ENCODE results near the gene CPNE5. TPM values are rescaled to one million over a fixed set of nuclear protein-coding genes. Genes with fewer than 3 reads are reported as not detected.

CPNE5 gene
- total RNA-seq, 2 experiments from 2014 or later: 0.69 to 1.2 TPM

DNA sequence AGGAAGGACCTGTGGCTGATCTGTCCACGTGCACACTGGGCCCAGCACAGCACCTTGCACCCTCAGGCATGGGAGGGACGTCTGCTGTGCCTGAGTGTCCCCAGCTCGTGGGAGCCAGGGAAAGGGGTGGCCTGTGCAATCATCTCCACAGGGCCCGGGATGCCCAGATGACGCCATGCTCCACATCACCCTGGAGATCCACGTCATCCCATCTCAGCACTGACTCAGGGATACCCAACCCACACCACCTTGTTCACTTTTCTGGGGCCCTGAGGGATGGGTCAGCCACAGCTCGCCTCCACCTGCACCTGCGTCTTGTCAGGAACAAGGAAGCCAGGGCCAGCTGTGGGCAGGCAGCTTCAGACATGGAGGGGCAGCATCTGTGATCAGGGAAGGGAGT, 93.4 kb downstream of the CPNE5 start:
- intact Hi-C loops (cut with micrococcal nuclease): no loop called here
- DNase-seq: no peak
- ChIA-PET CTCF (interaction anchor here (1.5 to 2.0 kb wide), 2 partner anchors 9 to 13 kb away, joined by 5 to 8 read pairs; no protein-coding TSS in a partner anchor), POLR2A (no interaction called here)
- Mint-ChIP-seq H3K27ac (no peak overlapping the region), H3K9me3 (peaks cover 7% of the 10 kb centered on the region), H3K4me1 (ENCODE audit: low read depth) (no peaks in the 10 kb centered on the region), H3K27me3 (no peaks in the 10 kb centered on the region), H3K4me3 (no peak overlapping the region), H3K36me3 (ENCODE audit: low read depth) (no peaks in the 10 kb centered on the region)
- TF ChIP-seq CTCF (IDR thresholded peaks at IDR 0.05): no peak
- ATAC-seq: no peak

DNA sequence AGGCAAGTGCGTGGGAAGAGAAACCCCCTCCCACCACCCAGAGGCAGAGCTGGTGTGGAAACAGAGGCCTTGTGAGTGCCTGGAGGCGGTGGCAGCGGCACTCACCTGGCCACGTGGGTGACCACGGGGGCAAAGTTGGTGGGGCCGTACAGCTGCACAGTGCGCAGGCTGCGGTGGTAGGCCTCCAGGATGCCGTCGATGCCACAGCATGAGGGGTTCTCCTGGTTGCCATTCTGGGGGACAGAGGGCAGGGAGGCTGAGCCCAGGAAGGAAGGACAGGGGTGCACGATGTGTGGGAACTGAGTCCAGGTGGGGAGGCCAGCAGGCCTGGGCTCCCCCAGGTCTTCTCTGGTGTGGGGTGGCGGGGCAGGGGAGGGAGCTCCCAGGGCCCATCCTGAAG, 94.0 kb downstream of the CPNE5 start:
- no peaks in the 10 kb centered on the region for H3K36me3 Mint-ChIP-seq (ENCODE audit: low read depth)
- H3K4me3 Mint-ChIP-seq: no peak overlapping the region
- DNase-seq: no peak
- no peaks in the 10 kb centered on the region for H3K27me3 Mint-ChIP-seq
- TF ChIP-seq CTCF (IDR thresholded peaks at IDR 0.05): no peak
- H3K27ac Mint-ChIP-seq: no peak overlapping the region
- no peaks in the 10 kb centered on the region for H3K4me1 Mint-ChIP-seq (ENCODE audit: low read depth)
- ATAC-seq: no peak
- intact Hi-C loops (cut with micrococcal nuclease): no loop called here
- ChIA-PET CTCF (interaction anchor here (1.1 to 2.0 kb wide), 3 partner anchors 9 to 14 kb away, joined by 5 to 8 read pairs (median 5); no protein-coding TSS in a partner anchor), POLR2A (interaction anchor here (0.6 to 1.1 kb wide), 2 partner anchors 21 to 149 kb away, joined by 3 to 4 read pairs; no protein-coding TSS in a partner anchor)
- H3K9me3 Mint-ChIP-seq: peaks cover 7% of the 10 kb centered on the region

- H3K36me3 Mint-ChIP-seq (ENCODE audit: low read depth): no peaks in the 10 kb centered on the region
- no peak overlapping the region for H3K4me3 Mint-ChIP-seq
- ATAC-seq (no peak), DNase-seq (no peak)
- CTCF ChIA-PET: interaction anchor here (1.1 to 2.0 kb wide), 2 partner anchors 10 to 15 kb away, joined by 5 read pairs; no protein-coding TSS in a partner anchor
- no peak for TF ChIP-seq CTCF (IDR thresholded peaks at IDR 0.05)
- H3K27ac Mint-ChIP-seq: no peak overlapping the region
- POLR2A ChIA-PET: interaction anchor here (0.6 to 1.0 kb wide), 2 partner anchors 14 to 148 kb away, joined by 3 read pairs; no protein-coding TSS in a partner anchor
- H3K9me3 Mint-ChIP-seq: peaks cover 6% of the 10 kb centered on the region
- no peaks in the 10 kb centered on the region for H3K27me3 Mint-ChIP-seq
- intact Hi-C loops (cut with micrococcal nuclease): no loop called here
- H3K4me1 Mint-ChIP-seq (ENCODE audit: low read depth): no peaks in the 10 kb centered on the region
These were observed 95.0 kb downstream of the CPNE5 start for GRCh38 chr6:36744304-36744673.

DNA sequence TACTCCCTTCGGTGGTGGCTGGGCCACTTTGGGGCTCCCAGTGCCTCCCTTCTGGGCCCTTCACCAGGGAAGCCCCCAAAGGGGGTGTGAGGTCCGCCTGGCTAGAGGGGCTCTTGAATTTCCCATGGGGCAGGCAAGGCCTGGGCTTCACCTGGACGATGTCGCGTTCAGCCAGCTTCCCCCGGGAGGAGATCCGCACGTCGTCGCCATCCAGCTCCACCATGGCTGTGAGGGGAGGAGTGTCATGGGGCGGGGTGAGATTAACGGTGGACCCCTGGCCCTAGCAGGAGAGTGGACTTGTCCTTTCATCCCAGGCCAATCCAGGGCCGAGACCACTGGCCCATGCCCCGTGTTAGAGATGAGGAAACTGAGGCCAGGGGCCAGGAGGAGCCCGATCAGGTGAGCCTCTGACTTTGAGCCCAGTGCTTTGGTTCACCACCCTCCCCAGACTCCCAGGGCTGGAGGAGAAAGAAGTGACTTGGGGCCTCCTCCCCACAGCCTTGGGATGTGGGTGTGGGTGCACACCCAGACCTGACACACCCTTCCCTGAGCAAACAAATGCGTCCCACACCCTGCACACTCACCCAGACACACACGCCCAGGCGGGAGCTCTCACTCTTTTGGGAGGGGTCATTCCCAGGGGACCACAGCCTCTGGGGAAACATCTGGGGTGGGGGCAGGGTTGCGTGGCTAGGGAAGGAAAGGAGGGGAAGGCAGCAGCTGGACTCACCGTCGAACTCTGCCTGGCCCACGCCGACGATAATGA, 95.5 kb downstream of the CPNE5 start:
- Mint-ChIP-seq H3K4me3 (no peak overlapping the region), H3K27ac (no peak overlapping the region), H3K9me3 (peaks cover 3% of the 10 kb centered on the region), H3K36me3 (ENCODE audit: low read depth) (no peaks in the 10 kb centered on the region), H3K27me3 (no peaks in the 10 kb centered on the region), H3K4me1 (ENCODE audit: low read depth) (no peaks in the 10 kb centered on the region)
- ATAC-seq: no peak
- POLR2A ChIA-PET: interaction anchor here (0.6 to 1.0 kb wide), 2 partner anchors 14 to 147 kb away, joined by 3 read pairs; no protein-coding TSS in a partner anchor
- TF ChIP-seq CTCF (IDR thresholded peaks at IDR 0.05): no peak
- DNase-seq: no peak
- intact Hi-C loops (cut with micrococcal nuclease): no loop called here
- CTCF ChIA-PET: interaction anchor here (1.1 to 2.0 kb wide), 2 partner anchors 11 to 15 kb away, joined by 5 read pairs; no protein-coding TSS in a partner anchor

DNA sequence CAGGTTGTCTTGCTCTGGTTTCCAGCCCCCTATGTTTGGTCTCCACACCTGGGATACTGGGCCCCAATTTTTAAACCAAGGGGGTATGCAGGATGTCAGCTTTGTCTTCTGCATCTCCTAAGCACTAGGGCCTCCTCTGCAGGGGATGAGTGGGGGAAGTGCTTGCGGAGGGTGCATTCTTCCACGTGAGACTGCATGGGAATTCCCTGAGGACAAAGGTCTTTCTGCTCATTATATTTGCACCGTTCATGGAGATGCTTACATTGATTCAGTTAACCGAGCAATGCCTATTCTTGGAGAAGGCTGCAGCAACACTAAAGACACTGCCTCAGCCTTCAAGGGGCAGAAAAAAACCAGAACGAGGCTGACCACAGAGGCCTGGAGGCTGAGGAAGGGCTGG, 96.2 kb downstream of the CPNE5 start:
- no peak for ATAC-seq
- CTCF ChIA-PET: no interaction called here
- no peak for TF ChIP-seq CTCF (IDR thresholded peaks at IDR 0.05)
- POLR2A ChIA-PET: no interaction called here
- H3K36me3 Mint-ChIP-seq (ENCODE audit: low read depth): no peaks in the 10 kb centered on the region
- no peaks in the 10 kb centered on the region for H3K4me1 Mint-ChIP-seq (ENCODE audit: low read depth)
- H3K27ac Mint-ChIP-seq: no peak overlapping the region
- H3K27me3 Mint-ChIP-seq: no peaks in the 10 kb centered on the region
- DNase-seq: no peak
- H3K9me3 Mint-ChIP-seq: no peaks in the 10 kb centered on the region
- intact Hi-C loops (cut with micrococcal nuclease): no loop called here
- H3K4me3 Mint-ChIP-seq: no peak overlapping the region
